Measurements from ENCODE around the gene SCAMP1.

Gene SCAMP1, protein sequence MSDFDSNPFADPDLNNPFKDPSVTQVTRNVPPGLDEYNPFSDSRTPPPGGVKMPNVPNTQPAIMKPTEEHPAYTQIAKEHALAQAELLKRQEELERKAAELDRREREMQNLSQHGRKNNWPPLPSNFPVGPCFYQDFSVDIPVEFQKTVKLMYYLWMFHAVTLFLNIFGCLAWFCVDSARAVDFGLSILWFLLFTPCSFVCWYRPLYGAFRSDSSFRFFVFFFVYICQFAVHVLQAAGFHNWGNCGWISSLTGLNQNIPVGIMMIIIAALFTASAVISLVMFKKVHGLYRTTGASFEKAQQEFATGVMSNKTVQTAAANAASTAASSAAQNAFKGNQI

DNA sequence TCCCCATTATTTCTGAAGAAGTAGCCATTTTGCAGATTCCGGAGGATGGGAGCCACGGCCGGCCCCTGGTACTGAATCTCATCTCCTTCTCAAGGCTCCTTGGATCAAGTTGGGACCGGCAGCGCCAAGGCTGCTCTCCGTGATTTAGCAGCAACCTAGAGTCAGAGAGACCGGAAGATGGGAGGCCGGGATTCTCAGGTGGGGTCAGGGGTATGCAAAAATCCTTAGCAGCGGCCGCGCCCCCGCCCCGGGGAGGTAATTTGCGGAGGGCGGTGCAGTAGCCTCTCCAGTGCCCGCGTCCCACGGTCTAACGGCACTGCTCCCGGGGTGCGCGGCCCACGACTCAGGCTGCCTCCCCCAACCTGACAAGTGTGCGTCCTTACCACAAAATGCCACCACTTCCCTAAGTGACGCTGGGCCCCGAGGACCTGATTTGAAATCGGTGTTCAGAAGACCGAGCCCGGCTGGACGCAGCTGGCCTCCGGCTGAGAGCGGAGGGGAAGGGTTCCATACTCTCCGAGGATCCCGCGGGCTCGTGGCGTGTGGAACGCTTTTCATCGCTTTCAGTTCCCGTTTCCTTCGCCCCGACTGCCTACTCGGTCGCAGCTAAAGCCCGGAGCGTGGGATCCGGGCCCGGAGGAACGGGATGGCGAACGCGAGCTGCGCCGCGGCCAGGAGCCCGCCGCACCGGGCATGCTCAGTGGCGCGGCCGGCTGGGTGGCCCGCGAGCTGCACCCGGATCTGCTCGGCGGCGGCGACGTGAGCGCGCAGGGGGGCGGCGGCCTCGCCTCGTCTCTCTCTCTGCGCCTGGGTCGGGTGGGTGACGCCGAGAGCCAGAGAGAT is at the start of gene SCAMP1:
Gene SCAMP1 (plus strand): TSS at position 787 of the 843 bp plus-strand sequence. CDS start 55 bp downstream, at position 842.
- TF ChIP-seq, protein P1, sequence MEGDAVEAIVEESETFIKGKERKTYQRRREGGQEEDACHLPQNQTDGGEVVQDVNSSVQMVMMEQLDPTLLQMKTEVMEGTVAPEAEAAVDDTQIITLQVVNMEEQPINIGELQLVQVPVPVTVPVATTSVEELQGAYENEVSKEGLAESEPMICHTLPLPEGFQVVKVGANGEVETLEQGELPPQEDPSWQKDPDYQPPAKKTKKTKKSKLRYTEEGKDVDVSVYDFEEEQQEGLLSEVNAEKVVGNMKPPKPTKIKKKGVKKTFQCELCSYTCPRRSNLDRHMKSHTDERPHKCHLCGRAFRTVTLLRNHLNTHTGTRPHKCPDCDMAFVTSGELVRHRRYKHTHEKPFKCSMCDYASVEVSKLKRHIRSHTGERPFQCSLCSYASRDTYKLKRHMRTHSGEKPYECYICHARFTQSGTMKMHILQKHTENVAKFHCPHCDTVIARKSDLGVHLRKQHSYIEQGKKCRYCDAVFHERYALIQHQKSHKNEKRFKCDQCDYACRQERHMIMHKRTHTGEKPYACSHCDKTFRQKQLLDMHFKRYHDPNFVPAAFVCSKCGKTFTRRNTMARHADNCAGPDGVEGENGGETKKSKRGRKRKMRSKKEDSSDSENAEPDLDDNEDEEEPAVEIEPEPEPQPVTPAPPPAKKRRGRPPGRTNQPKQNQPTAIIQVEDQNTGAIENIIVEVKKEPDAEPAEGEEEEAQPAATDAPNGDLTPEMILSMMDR (IDR thresholded peaks at IDR 0.05; ENCODE audit: low read depth, low read length, missing control alignments): peak; percentile 6
- in situ Hi-C loops (cut with HindIII; ENCODE audit: low pct_ligation_motif_present, low sequenced_read_pairs): no loop called here
- DNase-seq: peak; percentile 87
- H3K27me3 ChIP-seq (replicated peaks): no peaks in the 10 kb centered on the region
- H3K36me3 ChIP-seq (replicated peaks): no peaks in the 10 kb centered on the region
- peak within 1 kb of the TSS; percentile 77 for H3K27ac ChIP-seq
- peak within 1 kb of the TSS; percentile 96 for H3K4me3 ChIP-seq (ENCODE audit: low read depth, low read length)

GRCh38 chr5:78317515-78317914 is 42.9 kb upstream of the SCAMP1 start:
- TF ChIP-seq, protein P1 (IDR thresholded peaks at IDR 0.05; ENCODE audit: low read depth, low read length, missing control alignments): no peak
- Histone ChIP-seq H3K4me3 (ENCODE audit: low read depth, low read length) (no peak overlapping the region), H3K27me3 (replicated peaks) (no peaks in the 10 kb centered on the region), H3K36me3 (replicated peaks) (no peaks in the 10 kb centered on the region), H3K27ac (no peak overlapping the region)
- DNase-seq: no peak
- in situ Hi-C loops (cut with HindIII; ENCODE audit: low pct_ligation_motif_present, low sequenced_read_pairs): no loop called here

DNA sequence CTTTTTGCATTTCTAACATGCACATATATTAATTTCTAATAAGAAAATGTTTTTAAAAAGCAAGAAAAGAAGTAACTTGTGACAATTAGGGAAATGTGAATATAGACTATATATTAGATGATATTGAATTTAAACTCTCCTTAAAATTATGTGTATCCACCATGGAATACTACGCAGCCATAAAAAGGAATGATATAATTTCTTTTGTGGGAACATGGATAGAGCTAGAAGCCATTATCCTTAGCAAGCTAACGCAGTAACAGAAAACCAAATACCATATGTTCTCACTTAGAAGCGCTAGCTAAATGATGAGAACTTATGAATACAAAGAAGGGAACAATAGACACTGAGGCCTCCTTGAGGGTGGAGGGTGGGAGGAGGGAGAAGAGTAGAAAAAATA is 42.1 kb upstream of the SCAMP1 start:
- Histone ChIP-seq H3K36me3 (replicated peaks) (no peaks in the 10 kb centered on the region), H3K27me3 (replicated peaks) (no peaks in the 10 kb centered on the region), H3K4me3 (ENCODE audit: low read depth, low read length) (no peak overlapping the region), H3K27ac (no peak overlapping the region)
- TF ChIP-seq, protein P1 (IDR thresholded peaks at IDR 0.05; ENCODE audit: low read depth, low read length, missing control alignments): no peak
- no peak for DNase-seq
- in situ Hi-C loops (cut with HindIII; ENCODE audit: low pct_ligation_motif_present, low sequenced_read_pairs): no loop called here

DNA sequence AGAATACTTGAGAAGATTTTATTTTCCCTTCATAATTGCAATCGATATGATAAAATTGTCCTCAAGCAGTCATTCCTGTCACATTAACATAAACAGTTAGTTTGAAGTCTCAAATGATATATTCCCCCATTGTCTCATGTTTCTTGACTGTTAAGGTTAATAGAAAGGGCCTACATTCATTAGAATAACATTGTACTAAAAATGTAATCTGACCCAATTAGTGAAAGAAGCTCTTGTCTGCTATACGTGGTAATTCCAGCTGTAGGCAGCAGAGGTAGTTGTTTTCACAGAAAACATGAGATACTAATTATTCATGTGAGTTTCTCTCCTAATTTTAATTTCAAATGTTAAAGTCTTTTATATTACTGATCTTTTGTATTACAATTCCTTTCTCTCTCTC is 40.0 kb upstream of the SCAMP1 start:
- DNase-seq: no peak
- H3K4me3 ChIP-seq (ENCODE audit: low read depth, low read length): no peak overlapping the region
- H3K36me3 ChIP-seq (replicated peaks): no peaks in the 10 kb centered on the region
- in situ Hi-C loops (cut with HindIII; ENCODE audit: low pct_ligation_motif_present, low sequenced_read_pairs): no loop called here
- no peaks in the 10 kb centered on the region for H3K27me3 ChIP-seq (replicated peaks)
- TF ChIP-seq, protein P1 (IDR thresholded peaks at IDR 0.05; ENCODE audit: low read depth, low read length, missing control alignments): peak; percentile 52
- no peak overlapping the region for H3K27ac ChIP-seq

- Histone ChIP-seq H3K27ac (no peak overlapping the region), H3K27me3 (replicated peaks) (no peaks in the 10 kb centered on the region), H3K36me3 (replicated peaks) (no peaks in the 10 kb centered on the region), H3K4me3 (ENCODE audit: low read depth, low read length) (no peak overlapping the region)
- TF ChIP-seq, protein P1 (IDR thresholded peaks at IDR 0.05; ENCODE audit: low read depth, low read length, missing control alignments): no peak
- in situ Hi-C loops (cut with HindIII; ENCODE audit: low pct_ligation_motif_present, low sequenced_read_pairs): no loop called here
- DNase-seq: no peak
Observed at GRCh38 chr5:78323241-78323640, 37.2 kb upstream of the SCAMP1 start.
